Caki2 (cell line): ENCODE measurements around the gene PROK1. TPM values are rescaled to one million over a fixed set of nuclear protein-coding genes. Genes with fewer than 3 reads are reported as not detected.

Experiments used
- DNase-seq: peaks from one replicate; pipeline ENCODE4 v3.0.0-alpha.2; 2015; ENCODE audit warnings: low read depth
- in situ Hi-C: cut with HindIII; loops from 2 replicates; pipeline ENCODE4 v1.10.0; 2016; ENCODE audit warnings: low sequenced_read_pairs, low pct_unique_long_range_greater_than_20kb, mixed read lengths
- total RNA-seq: library from RNA; depleted of rRNA; stranded (reverse); fragments of >200 nt; shearing (Covaris generic); gene quantifications from 2 replicates; pipeline ENCODE4 v1.2.3, GENCODE V29; 2014; ENCODE audit warnings: low replicate concordance; rRNA removed

The PROK1 gene
- total RNA-seq, 1 experiment from 2014 or later, result not detected

DNA sequence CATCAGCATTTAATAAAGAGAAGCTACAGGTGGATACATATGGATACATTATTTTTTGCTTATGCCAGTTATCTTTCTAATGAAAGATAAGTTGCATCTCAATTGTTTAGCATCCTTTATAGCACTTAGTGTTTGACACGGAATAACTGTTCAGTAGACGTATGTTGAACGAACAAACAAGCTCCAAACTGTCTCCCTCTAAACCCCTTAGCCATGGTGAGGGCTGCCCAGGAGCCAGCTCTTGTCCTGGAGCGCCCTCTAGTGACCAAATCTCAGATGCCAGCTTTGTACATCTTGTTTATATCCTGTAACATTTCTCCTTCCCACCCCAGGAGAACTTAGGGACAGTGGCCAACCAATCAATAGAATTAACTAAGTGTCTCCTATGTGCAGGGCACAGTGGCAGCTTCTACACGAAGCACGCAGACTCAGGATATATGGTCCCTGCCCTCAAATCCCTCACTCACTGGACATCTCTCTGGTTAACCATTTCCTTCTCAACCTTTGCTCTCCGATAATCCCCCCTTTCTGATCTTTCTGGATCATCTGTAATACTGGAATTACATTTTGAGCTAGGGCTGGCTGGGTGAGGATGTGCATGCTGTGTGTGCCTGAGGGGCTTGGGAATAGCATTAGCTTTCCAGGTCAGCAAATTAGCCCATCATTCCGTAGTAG is 45.1 kb downstream of the PROK1 start:
- DNase-seq, result peak; percentile 51
- in situ Hi-C loops, result no loop called here

- in situ Hi-C loops, result no loop called here
- no peak for DNase-seq
Observed at GRCh38 chr1:110498270-110498669, 47.3 kb downstream of the PROK1 start.

GRCh38 chr1:110501488-110502132 is 50.7 kb downstream of the PROK1 start:
- in situ Hi-C loops, result no loop called here
- DNase-seq, result no peak

- in situ Hi-C loops, result no loop called here
- no peak for DNase-seq
Observed at GRCh38 chr1:110502402-110503151, 51.6 kb downstream of the PROK1 start.

DNA sequence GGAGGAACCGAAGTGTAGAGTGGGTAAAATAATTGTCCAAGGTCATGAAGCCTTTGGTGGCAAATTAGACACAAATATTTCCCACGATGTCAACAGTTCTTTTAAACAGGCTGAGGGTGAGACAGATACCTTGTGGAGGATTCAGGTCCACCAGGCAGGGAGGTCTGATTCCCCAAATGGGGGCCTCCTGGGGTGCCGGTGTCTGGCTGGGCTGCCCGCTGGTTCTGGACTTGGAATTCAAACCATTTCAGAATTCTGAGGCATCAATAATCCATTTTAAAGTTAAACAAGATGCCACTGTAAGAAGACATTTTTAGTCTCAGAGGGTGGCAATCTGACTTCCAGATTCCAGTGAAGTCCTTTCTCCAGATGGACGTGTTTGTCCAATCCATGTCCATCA is 52.5 kb downstream of the PROK1 start:
- in situ Hi-C loops, result no loop called here
- no peak for DNase-seq

GRCh38 chr1:110504226-110504625 is 53.3 kb downstream of the PROK1 start:
- no peak for DNase-seq
- in situ Hi-C loops, result no loop called here

DNA sequence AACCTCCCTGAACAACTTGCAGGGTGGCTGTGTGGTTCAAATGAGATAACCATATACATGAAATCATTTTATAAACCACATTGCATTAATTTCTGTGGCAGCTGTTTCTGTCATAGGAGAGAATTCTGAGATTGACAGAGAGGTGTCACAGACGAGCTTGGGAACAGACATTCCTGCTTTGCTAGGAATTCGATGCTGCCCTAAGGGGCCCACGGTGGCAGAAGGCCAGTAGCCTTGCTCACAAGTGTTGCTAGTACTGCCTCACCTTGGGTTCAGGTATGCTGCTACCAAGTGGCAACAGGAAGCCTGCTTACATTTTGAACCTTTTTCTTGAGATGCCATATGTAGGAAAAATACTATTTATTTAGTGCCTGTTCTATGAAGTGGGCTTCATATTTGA is 54.6 kb downstream of the PROK1 start:
- in situ Hi-C loops, result no loop called here

GRCh38 chr1:110506541-110506940 is 55.6 kb downstream of the PROK1 start:
- in situ Hi-C loops, result no loop called here

More for the DNA sequence above, 54.6 kb downstream of the PROK1 start:
- DNase-seq, result no peak

More at GRCh38 chr1:110506541-110506940, 55.6 kb downstream of the PROK1 start:
- no peak for DNase-seq

Other genes starting within 250 kb of the PROK1 start
- gene KCNC4, start 240.8 kb upstream of the PROK1 start, total RNA-seq, result 1.1 and 4.9 TPM in 2 replicates
- 12.6 and 14.1 TPM in 2 replicates for gene RBM15, start 111.8 kb upstream of the PROK1 start, total RNA-seq
- gene SLC16A4, start 60.1 kb upstream of the PROK1 start, total RNA-seq, result 54.2 and 56.5 TPM in 2 replicates
- gene LAMTOR5, start 43.5 kb upstream of the PROK1 start, total RNA-seq, result 151 and 170 TPM in 2 replicates
- gene KCNA10, start 68.0 kb downstream of the PROK1 start, total RNA-seq, result not detected in 2 replicates
- gene KCNA2, start 155.2 kb downstream of the PROK1 start, total RNA-seq, result not detected in 2 replicates
- gene KCNA3, start 223.8 kb downstream of the PROK1 start, total RNA-seq, result not detected in 2 replicates